Activated CD4-positive, alpha-beta T cell treated with anti-CD3 and anti-CD28 coated beads for 24 hours (primary cell): ENCODE results near the gene TFF2.

Source experiments
- DNase-seq, 2 donors: peaks; one replicate each; pipeline ENCODE4 v3.0.0-alpha.2; 2020; ENCODE audit warnings: low read depth in 2 of 2

TFF2 gene

DNA sequence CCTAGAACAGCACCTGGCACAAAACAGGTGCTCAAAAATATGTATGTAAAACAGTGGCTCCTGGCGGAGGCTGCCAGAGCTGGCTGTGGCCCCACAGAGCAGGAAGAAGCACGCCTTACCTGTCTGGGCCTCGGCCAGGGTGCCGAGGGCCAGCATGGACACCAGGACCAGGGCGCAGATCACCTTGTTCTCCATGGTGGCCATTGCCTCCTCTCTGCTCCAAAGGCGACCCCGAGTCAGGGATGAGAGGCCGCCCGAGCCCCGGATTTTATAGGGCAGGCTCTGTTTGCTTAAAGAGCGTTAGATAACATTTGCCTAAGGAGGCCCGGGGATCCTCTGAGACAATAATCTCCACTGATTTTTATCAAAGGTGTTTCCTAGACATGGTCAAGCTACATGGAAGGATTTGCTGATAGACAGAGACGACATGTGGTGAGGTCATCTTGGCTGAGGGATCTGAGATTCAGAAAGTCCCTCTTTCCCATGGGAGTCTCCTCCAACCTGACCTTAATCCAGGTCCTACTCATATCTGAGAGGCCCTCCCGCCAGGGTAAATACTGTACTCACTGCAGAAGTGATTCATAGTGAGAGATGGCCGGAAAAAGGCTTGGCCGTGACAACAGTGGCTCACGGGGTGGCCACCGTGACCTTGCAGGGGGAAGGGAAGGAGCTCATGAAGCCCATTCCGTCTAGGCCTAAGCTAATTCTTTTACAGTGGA lies 15.7 kb upstream of the TFF2 start, which contains the start of gene TFF1:
TSS of gene TFF1 (minus strand) at position 244 of the 719 bp plus-strand sequence. CDS start at position 204, 40 bp downstream.
- no peak for DNase-seq

DNA sequence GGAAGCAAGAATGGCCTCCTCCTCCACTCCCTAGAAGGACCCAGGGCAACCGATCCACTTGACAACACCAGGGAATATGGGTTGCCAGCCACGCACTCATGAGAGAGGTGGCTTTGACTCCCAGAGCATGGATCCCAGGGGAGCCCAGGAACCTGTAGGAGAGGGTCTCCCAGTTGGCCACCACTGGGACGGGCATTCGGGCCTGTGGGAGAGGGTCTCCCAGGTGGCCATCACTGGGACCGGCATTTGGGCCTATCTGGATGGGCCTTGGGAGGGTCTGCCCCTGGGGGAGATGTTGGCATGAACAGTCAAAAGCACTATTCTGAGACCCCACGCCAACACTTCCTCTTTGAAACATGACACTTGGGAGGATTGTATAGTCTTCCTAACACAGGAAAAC lies 15.0 kb upstream of the TFF2 start:
- no peak for DNase-seq

DNA sequence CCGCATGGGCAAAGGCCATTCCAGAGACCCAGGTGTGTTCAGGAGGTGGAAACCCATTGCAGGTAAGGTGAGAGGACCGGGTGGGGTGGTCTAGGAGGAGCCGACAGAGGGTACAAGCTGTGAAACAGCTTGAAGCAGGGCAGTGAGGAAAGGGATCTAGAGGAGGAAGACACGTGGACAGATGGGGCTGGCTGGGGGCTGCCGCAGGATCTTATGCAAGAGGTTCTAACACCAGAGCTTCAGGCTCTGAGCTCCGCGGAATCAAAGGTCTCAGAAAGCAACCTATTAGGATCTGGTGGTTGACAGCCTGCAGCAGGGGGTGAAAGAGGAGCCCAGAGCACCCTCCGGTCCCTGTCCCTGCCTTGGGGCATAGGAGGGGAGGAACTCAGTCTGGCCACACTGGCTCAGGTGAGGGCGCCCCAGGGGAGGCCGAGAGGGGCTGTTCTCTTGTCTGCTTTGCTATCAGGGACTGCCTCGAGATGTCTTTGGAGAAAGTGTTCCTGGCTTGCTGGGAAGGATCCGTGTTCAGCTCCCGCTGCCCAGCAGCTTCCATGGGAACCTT lies 13.6 kb upstream of the TFF2 start:
- no peak for DNase-seq

DNA sequence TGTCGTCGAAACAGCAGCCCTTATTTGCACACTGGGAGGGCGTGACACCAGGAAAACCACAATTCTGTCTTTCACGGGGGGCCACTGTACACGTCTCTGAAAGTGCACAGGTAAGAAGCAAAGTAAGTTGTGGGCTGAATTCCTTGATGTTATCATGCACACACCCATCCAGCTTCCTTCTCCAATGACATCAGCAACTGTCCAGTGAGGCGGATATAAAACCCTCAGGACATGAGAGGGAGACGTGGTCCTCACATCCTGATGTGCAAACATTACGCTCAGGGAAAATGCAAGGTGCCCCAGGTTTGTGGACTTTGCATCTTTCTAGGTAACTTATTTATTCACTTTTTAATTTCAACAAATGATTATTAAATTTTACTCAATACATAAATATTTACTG lies 12.5 kb upstream of the TFF2 start:
- DNase-seq = no peak

DNA sequence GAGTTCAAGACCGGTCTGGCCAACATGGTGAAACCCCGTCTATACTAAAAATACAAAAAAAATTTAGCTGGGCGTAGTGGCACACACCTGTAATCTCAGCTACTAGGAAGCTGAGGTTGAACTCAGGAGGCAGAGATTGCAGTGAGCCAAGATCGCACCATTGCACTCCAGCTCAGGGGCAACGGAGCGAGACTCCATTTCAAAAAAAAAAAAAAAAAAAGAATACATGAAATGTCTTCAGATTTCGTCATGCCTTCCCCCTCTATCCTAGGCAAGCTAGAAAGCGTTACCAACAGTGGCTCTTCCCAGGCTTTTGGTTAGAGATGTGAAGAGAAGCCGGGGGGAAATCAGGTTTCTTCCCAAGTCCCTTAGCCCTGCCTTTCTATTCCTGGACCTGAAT lies 11.9 kb upstream of the TFF2 start:
- DNase-seq = no peak

DNA sequence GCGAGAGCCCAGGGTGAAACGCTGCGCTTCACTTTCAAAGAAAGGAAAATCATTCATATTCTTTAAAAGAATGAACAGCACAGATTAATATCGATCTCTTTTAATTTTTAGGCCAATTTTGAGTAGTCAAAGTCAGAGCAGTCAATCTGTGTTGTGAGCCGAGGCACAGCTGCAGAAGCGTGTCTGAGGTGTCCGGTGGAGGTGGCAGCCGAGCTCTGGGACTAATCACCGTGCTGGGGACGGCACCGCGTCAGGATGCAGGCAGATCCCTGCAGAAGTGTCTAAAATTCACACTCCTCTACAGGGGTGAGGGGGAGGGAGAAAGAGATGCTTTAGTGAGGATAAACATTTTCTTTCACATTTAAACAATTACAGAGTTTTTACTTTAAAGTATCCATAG lies 11.4 kb upstream of the TFF2 start:
- no peak for DNase-seq

DNA sequence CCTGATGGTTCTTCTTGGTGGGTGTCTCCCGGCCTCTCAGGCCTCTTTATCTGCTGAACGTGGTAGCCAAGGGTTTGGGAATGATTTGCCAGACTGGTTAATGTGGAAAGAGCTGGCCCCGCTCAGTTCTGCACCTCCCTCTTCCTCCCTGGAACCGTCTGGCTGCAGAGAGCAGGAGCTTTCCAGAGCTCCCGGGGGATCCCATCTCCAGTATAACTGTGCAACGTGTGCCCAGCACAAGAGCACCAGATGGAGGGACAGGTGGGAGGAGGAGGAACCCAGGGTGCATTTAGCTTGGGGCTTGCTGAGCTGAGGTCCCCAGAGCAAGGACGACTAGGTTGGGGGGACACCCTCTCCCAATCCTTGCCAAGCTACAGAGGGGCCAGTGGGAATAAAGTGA lies 10.5 kb upstream of the TFF2 start:
- no peak for DNase-seq

DNA sequence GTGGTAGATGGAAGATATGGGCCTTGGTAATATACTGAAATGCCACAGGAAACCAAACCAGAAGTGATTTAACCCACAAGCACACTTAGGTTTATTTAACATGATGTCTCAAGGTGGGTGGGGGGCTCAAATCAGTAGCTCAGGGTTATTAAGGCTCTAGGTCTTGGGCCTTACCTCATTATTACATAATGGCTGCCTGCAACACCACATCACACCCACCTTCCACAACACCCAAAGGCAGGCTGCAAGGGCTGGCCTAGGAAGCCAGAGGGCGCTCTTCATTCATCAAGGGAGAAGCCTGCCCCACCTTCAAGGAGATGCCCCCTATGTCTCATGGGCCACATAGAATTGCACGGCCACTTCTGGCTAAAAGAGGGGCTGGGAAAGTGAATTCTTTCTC lies 9.5 kb upstream of the TFF2 start:
- DNase-seq = no peak

DNA sequence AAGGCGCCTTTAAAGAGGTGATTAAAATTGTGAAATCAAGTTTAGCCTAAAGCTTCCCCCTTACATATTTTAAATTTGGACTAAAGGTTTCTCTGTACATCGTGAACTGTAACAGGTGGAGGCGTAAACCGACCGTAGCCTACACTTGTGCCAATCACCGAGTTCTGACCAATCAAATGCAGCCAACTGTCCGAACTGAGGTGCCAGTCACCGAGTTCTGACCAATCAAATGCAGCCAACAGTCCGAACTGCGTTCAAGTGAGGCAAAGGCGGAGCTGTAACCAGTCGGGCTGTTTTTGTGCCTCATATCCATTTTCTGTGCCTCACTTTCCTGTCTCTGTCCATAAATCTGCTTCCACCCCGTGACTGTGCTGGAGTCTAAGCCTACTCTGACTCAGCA lies 8.1 kb upstream of the TFF2 start:
- DNase-seq = no peak

DNA sequence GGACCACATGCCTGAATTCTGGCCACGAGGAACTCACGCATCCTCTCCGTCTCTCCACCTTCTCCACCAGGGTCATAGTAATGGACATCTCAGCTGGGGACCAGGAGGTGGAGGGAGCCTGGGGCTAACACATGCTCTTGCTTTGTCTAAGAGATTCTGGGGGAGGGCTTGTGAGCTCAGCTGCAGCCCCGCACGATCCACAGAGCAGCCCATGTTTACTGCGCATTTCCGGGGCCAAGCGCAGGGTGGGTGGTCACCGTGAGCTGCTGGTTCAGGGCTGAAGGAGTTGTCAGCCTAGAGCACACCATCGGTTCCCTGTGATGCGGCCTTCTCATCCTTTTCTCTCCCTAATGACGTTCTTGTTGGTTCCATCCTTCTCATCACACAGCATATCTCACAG lies 7.5 kb upstream of the TFF2 start:
- DNase-seq = no peak

DNA sequence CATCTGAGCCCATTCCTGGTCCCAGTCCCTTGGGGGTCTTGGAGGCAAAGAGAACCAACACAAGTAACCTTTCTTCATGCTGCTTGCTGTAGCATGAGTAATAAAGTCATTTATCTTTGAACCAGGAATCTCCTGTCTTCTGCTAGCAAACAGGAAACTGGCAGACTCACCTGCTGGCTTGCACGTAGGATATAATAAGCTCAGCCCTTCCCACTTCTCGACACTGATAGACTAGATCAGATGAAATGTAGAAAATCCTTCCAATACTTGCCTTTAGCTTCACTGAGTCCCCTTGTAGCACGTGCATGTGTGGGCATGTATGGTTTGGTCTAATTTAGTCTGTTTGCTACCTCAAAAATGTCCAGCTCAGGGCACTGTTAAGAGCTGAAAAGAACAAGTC lies 6.5 kb upstream of the TFF2 start:
- no peak for DNase-seq

DNA sequence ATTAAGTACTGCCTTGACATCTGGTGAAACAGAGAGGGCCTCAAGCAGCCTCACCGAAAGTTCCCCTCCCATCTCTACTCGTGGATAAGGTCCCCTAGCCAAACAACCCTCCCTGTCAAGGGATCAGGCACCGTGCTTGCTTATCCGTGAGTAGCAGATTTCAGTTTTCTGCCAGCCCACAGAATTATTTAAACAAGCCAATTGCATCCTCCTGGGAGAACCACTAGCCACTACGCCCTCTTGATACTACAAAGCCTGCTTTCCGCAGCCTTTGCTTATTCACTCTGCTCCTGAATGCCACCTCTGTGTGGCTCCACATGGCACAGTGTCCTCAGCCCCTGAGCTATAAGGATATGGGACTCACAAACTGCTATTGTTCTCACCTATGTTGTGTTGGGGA lies 5.9 kb upstream of the TFF2 start:
- DNase-seq = no peak

DNA sequence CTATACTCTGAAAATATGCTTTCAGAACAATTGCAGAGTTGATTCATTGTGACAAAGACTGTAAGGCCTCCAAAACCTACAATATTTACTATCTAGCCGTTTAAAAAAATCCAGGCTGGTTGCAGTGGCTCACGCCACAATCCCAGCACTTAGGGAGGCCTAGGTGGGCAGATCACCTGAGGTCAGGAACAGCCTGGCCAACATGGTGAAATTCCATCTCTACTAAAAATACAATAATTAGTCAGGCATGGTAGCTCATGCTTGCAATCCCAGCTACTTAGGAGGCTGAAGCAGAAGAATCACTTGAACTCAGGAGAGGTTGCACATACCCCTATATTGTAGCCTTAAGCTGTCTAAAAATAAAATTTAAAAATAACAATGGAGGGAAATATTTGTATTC lies 5.3 kb upstream of the TFF2 start:
- DNase-seq = no peak

DNA sequence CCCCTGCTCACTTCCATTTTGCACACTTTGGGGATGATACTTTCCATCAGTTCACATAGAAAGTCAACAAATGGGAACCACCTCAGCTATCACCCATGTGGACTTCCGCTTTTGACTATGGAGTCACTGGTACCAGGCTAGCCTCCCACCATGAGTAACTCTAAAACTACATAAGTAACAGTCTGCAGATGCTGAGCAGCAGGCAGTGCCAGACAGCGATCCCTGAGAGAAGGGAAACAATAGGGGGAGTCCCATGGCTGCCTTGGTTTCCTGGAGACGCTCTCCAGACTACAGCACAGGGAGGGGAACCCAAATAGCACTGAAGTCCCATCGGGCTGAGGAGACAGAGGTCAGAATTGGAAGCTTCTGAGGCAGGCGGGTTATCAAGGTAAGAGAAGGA lies 2.8 kb upstream of the TFF2 start:
- DNase-seq = no peak

DNA sequence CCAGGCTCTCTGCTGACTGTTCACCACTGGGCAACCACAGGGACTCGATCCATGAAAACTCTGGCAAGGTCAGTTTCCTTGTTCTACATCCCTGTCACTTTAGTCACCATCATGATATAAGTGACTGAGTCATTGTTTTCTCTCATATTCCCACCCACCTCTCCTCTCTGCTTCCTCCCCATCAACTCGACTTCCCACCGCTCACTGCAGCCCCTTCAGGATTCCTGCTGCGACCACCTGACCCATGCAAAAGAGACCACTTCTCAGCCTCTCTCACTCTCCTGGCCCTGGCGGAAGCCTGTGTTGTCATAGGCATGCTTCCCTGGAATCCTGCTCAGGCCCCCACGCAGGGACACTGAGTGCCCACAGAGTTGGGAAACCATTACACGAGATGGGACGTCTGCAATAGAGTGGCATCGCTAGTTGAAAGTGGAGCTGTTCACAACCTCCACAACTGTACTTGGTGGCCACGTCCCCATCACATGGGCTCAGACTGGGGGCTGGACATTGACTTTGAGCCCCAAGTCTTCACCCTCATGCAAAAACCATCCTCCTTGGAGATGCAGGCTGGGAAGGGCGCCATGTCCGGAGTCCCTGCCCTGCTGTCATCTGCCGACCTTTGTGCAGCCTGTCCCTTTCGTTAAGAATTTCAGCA lies 1.8 kb upstream of the TFF2 start:
- no peak for DNase-seq

DNA sequence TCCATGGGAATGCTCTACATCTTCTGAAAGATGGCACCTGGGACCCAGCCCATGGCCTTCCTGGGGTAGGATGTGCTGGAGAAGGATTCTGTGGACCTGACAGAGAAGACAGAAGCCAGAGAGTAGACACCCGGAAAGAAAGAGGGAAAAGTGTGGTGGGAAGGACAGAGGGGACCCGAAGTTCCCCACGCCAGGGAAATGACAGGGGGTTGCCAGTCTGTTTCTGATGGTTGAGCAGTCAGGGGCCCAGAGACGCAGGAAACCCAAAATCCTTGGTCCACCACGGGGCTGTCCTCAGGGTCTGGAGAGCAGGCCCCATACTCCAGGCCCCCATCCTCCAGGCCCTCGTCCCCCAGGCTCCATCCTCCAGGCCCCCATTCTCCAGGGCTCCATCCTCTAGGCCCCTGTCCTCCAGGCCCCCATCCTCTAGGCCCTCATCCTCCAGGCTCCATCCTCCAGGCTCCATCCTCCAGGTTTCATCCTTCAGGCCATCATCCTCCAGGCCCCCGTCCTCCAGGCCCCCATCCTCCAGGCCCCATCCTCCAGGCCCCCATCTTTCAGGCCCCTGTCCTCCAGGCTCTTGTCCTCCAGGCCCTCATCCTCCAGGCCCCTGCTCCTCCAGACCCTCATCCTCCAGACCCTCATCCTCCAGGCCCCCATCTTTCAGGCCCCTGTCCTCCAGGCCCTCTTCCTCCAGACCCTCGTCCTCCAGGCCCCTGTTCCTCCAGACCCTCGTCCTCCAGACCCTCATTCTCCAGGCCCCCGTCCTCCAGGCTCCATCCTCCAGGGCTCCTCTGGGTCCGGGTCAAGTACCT lies 1.0 kb upstream of the TFF2 start:
- DNase-seq = no peak

DNA sequence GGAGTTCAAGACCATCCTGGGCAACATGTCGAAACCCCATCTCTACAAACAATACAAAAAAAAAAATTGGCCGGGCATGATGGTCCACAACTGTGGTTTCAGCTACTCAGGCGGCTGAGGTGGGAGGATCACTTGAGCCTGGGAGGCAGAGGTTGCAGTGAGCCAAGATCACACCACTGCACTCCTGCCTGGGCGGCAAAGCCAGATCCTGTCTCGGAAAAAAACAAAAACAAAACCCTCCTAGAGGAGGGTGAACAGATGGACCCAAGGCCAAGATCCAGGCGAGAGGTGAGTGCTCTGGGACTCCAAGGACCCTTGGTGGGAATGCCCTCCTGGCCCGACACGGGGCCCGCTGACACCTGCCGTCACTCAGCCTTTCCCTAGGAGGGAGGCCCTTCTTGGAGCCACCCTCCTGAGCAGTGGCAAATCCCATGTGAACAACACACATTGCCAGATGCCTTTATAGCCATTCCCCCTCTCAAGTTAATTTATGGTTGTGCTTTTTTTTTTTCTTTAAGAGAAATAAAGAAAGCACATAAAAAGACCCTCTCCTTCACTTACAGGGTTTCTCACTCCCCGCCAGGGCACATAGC lies 380 bp downstream of the TFF2 start:
- DNase-seq = no peak

DNA sequence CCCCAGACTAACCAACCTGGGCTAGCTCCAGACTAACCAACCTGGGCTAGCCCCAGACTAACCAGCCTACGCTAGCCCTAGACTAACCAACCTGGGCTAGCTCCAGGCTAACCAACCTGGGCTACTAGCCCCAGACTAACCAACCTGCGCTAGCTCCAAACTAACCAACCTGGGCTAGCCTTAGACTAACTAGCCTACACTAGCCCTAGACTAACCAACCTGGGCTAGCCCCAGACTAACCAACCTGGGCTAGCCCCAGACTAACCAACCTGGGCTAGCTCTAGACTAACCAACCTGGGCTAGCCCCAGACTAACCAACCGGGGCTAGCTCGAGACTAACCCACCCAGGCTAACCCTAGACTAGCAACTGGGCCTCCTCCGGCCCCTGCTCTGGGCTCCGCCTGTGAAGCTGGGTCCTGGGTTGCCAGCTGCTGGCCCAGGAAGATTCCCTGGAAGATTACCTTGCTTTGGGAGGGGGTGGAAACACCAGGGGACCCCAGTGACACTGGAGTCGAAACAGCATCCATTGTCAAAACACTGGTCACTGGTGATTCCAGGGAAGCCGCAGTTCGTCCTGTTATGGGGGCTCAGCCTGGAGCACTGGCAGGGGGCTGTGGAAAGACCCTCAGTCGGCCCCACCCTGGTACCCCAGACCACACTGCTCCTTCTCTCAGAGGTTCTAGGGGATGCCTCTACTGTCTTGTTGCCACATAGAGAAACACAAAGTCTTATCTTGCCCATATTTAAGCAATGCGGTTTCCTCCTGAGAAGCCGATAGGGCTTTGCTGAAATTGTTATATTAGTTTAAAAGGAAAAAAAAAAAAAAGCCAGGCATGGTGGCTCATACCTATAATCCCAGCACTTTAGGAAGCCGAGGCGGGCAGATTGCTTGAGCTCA lies 1.1 kb downstream of the TFF2 start:
- no peak for DNase-seq

DNA sequence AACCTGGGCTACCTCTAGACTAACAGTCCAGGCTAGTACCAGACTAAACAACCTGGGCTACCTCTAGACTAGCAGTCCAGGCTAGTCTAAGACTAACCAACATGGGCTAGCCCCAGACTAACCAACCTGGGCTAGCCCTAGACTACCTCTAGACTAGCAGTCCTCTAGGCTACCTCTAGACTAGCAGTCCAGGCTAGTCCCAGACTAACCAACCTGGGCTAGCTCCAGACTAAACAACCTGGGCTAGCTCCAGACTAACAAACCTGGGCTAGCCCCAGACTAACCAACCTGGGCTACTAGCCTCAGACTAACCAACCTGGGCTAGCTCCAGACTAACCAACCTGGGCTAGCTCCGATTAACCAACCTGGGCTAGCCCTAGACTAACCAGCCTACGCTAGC lies 2.0 kb downstream of the TFF2 start:
- no peak for DNase-seq

DNA sequence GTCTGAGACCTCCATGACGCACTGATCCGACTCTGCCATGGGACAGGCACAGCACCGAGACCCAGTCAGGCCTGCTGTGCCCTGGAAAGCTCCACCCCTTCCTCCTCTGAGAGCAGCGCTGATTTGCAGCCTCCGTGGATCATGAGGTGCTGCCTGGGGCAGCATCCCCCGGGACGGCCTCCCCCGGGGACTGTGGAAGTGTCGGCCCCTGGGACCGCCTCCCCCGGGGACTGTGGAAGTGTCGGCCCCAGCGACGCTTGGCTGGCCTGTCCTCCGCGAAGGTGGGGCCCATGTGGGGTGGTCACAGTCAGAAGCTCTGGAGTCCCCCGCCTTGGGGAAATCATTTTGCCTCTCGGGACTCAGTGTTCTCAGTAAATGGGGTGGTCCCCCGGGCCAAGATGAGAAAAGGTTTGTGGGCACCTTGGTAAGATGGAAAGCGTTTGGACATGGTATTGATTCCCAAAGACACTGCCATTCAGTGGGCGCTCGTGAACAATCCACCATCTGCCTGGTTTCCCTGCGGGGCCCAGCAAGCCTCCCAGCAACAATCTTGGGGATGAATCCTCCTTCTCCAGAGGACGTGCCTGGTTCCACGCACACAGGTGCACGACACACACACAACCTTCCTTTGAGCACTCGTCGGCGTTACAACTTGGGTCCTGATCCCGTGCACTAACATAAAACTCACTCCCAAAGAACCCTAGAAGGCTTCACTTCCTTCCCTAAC lies 3.0 kb downstream of the TFF2 start:
- DNase-seq = no peak
